WTC11 (cell line): ENCODE measurements around the gene PXT1. TPM values are rescaled to one million over a fixed set of nuclear protein-coding genes. Genes with fewer than 3 reads are reported as not detected.

Experiments used
- ATAC-seq: fragments of 200-7000 bp; cut with Tn5 transposase; 2 replicates; pipeline ENCODE4 v1.10.0; 2021; ENCODE audit warnings: mild to moderate bottlenecking, moderate library complexity
- CTCF ChIA-PET: fragments of 300-600 bp; sonication (Branson Sonifier 250); formaldehyde crosslinking; loops from one replicate; lab custom pipeline; 2021; ENCODE audit warnings: antibody characterized with exemption; lab: Charles Lee
- POLR2A ChIA-PET: fragments of 350-600 bp; sonication (Branson Sonifier 250); formaldehyde crosslinking; loops from one replicate; lab custom pipeline; 2021; ENCODE audit warnings: antibody characterized with exemption; lab: Charles Lee
- DNase-seq: peaks from one replicate; pipeline ENCODE4 v3.0.0; 2021; ENCODE audit warnings: low spot score
- H3K27ac Mint-ChIP-seq: 2 replicates; pipeline ENCODE4 v1.8.0; 2021; ENCODE audit warnings: mixed read lengths
- H3K27me3 Mint-ChIP-seq: 2 replicates; pipeline ENCODE4 v1.8.0; 2021; ENCODE audit warnings: low read depth, mild to moderate bottlenecking, moderate library complexity, mixed read lengths
- H3K36me3 Mint-ChIP-seq: 2 replicates; pipeline ENCODE4 v1.8.0; 2021; ENCODE audit warnings: mixed read lengths
- H3K4me1 Mint-ChIP-seq: 2 replicates; pipeline ENCODE4 v1.8.0; 2022; ENCODE audit warnings: mixed read lengths
- H3K4me3 Mint-ChIP-seq: 2 replicates; pipeline ENCODE4 v1.8.0; 2021; ENCODE audit warnings: mild to moderate bottlenecking, moderate library complexity, mixed read lengths
- H3K9me3 Mint-ChIP-seq: 2 replicates; pipeline ENCODE4 v1.8.0; 2021; ENCODE audit warnings: mixed read lengths
- AR ChIP-seq: fragments of 250-450 bp; sonication (Bioruptor Pico); IDR thresholded peaks from 2 replicates; pipeline ENCODE4 v1.9.0; 2021; ENCODE audit warnings: mild to moderate bottlenecking
- CREB1 ChIP-seq: sonication (generic); formaldehyde crosslinking; IDR thresholded peaks from 2 replicates; pipeline ENCODE4 v1.8.0; 2023; ENCODE audit warnings: mild to moderate bottlenecking, missing genetic modification reagents
- E2F4 ChIP-seq: sonication (generic); formaldehyde crosslinking; IDR thresholded peaks from 2 replicates; pipeline ENCODE4 v1.8.1; 2022; ENCODE audit warnings: low read depth, mild to moderate bottlenecking, moderate library complexity, missing genetic modification reagents, borderline replicate concordance
- GRHL2 ChIP-seq: fragments of 250-450 bp; sonication (Bioruptor Pico); IDR thresholded peaks from 2 replicates; pipeline ENCODE4 v1.8.0; 2022; ENCODE audit warnings: mild to moderate bottlenecking, moderate library complexity; ENCODE audit not compliant: insufficient replicate concordance, severe bottlenecking
- HMGA2 ChIP-seq: fragments of 250-450 bp; sonication (Bioruptor Pico); IDR thresholded peaks from 2 replicates; pipeline ENCODE4 v1.4.0; 2021; ENCODE audit warnings: mild to moderate bottlenecking, moderate library complexity
- NFE2L1 ChIP-seq: sonication (generic); formaldehyde crosslinking; IDR thresholded peaks from 2 replicates; pipeline ENCODE4 v1.8.1; 2023; ENCODE audit warnings: missing genetic modification reagents
- NR1H2 ChIP-seq: sonication (generic); formaldehyde crosslinking; IDR thresholded peaks from 2 replicates; pipeline ENCODE4 v1.9.0; 2021; ENCODE audit warnings: mild to moderate bottlenecking, moderate library complexity, missing genetic modification reagents
- NR2C2 ChIP-seq: sonication (generic); formaldehyde crosslinking; IDR thresholded peaks from 2 replicates; pipeline ENCODE4 v1.8.0; 2022; ENCODE audit warnings: mild to moderate bottlenecking, missing genetic modification reagents
- NR3C1 ChIP-seq: sonication (generic); formaldehyde crosslinking; conservative IDR thresholded peaks from 2 replicates; pipeline ENCODE4 v1.8.1; 2023; ENCODE audit warnings: low read depth, mild to moderate bottlenecking, missing genetic modification reagents
- RORB ChIP-seq: fragments of 250-450 bp; sonication (Bioruptor Pico); IDR thresholded peaks from 2 replicates; pipeline ENCODE4 v1.9.0; 2021; ENCODE audit warnings: mild to moderate bottlenecking
- SMAD4 ChIP-seq: sonication (generic); formaldehyde crosslinking; IDR thresholded peaks from 2 replicates; pipeline ENCODE4 v1.8.0; 2022; ENCODE audit warnings: mild to moderate bottlenecking, missing genetic modification reagents
- SP1 ChIP-seq: sonication (generic); formaldehyde crosslinking; conservative IDR thresholded peaks from 2 replicates; pipeline ENCODE4 v1.8.1; 2022; ENCODE audit warnings: missing genetic modification reagents
- TEAD4 ChIP-seq: sonication (generic); formaldehyde crosslinking; IDR thresholded peaks from 2 replicates; pipeline ENCODE4 v1.8.0; 2022; ENCODE audit warnings: mild to moderate bottlenecking, missing genetic modification reagents
- USF2 ChIP-seq: sonication (generic); formaldehyde crosslinking; IDR thresholded peaks from 2 replicates; pipeline ENCODE4 v1.8.1; 2023; ENCODE audit warnings: mild to moderate bottlenecking, missing genetic modification reagents, moderate library complexity
- ZNF281 ChIP-seq: sonication (generic); formaldehyde crosslinking; IDR thresholded peaks from 2 replicates; pipeline ENCODE4 v1.8.0; 2023; ENCODE audit warnings: mild to moderate bottlenecking, missing genetic modification reagents
- ZSCAN18 ChIP-seq: fragments of 250-450 bp; sonication (Bioruptor Pico); IDR thresholded peaks from 2 replicates; pipeline ENCODE4 v2.1.2; 2022; ENCODE audit warnings: mild to moderate bottlenecking, moderate library complexity
- total RNA-seq: library from RNA; stranded (reverse); gene quantifications from 3 replicates; pipeline ENCODE4 v1.2.3, GENCODE V29; 2021
- TF ChIP-seq, protein P1 (sequence below): fragments of 200-600 bp; IDR thresholded peaks from 2 replicates; pipeline ENCODE4 v1.8.0; 2022; ENCODE audit warnings: antibody characterized with exemption
- TF ChIP-seq, protein P2 (sequence below): fragments of 250-450 bp; sonication (Bioruptor Pico); IDR thresholded peaks from 2 replicates; pipeline ENCODE4 v1.9.0; 2021; ENCODE audit warnings: mild to moderate bottlenecking
- TF ChIP-seq, protein P3 (sequence below): fragments of 250-450 bp; sonication (Bioruptor Pico); conservative IDR thresholded peaks from 2 replicates; pipeline ENCODE4 v1.9.0; 2021; ENCODE audit warnings: mild to moderate bottlenecking
- TF ChIP-seq, protein P4 (sequence below): sonication (generic); formaldehyde crosslinking; IDR thresholded peaks from 2 replicates; pipeline ENCODE4 v1.8.0; 2023; ENCODE audit warnings: missing genetic modification reagents

Gene PXT1
- total RNA-seq, 1 experiment from 2014 or later: 0.15 TPM

DNA sequence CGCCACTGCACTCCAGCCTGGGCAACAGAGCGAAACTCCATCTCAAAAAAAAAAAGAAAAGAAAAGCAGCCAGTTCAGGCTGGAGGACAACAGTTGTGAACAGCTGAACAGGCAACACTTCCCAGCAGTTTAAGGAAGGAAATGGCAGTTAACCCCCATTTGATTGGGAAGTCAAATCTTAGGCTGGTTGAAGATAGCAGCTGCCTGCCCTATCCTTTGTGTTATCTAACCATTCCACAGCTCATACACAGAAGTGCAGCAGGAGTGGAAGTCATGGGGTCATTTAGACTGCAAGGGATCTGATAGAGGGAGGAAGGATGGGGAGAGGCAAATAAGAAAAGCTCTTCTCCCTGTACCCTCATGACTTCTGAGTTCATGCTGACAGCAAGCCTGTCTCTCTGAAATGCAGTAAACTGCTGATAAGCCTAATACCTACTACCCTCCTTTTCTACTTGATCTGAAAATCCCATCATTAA lies 35.4 kb upstream of the PXT1 start:
- H3K27ac Mint-ChIP-seq: no peak overlapping the region
- POLR2A ChIA-PET: no interaction called here
- peaks cover 19% of the 10 kb centered on the region for H3K36me3 Mint-ChIP-seq
- CTCF ChIA-PET: no interaction called here
- no peak for TF ChIP-seq USF2 (CRISPR knock-in tag)
- no peak for TF ChIP-seq HMGA2 (CRISPR knock-in tag)
- no peak for TF ChIP-seq NR3C1
- no peak for TF ChIP-seq GRHL2
- TF ChIP-seq ZSCAN18 (CRISPR knock-in tag): no peak
- no peak for TF ChIP-seq CREB1 (CRISPR knock-in tag)
- TF ChIP-seq NR2C2: no peak
- TF ChIP-seq, protein P1, sequence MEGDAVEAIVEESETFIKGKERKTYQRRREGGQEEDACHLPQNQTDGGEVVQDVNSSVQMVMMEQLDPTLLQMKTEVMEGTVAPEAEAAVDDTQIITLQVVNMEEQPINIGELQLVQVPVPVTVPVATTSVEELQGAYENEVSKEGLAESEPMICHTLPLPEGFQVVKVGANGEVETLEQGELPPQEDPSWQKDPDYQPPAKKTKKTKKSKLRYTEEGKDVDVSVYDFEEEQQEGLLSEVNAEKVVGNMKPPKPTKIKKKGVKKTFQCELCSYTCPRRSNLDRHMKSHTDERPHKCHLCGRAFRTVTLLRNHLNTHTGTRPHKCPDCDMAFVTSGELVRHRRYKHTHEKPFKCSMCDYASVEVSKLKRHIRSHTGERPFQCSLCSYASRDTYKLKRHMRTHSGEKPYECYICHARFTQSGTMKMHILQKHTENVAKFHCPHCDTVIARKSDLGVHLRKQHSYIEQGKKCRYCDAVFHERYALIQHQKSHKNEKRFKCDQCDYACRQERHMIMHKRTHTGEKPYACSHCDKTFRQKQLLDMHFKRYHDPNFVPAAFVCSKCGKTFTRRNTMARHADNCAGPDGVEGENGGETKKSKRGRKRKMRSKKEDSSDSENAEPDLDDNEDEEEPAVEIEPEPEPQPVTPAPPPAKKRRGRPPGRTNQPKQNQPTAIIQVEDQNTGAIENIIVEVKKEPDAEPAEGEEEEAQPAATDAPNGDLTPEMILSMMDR: no peak
- TF ChIP-seq TEAD4 (CRISPR knock-in tag): no peak
- TF ChIP-seq NFE2L1 (CRISPR knock-in tag): no peak
- TF ChIP-seq, protein P2, sequence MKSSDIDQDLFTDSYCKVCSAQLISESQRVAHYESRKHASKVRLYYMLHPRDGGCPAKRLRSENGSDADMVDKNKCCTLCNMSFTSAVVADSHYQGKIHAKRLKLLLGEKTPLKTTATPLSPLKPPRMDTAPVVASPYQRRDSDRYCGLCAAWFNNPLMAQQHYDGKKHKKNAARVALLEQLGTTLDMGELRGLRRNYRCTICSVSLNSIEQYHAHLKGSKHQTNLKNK (CRISPR knock-in tag): no peak
- TF ChIP-seq, protein P3, sequence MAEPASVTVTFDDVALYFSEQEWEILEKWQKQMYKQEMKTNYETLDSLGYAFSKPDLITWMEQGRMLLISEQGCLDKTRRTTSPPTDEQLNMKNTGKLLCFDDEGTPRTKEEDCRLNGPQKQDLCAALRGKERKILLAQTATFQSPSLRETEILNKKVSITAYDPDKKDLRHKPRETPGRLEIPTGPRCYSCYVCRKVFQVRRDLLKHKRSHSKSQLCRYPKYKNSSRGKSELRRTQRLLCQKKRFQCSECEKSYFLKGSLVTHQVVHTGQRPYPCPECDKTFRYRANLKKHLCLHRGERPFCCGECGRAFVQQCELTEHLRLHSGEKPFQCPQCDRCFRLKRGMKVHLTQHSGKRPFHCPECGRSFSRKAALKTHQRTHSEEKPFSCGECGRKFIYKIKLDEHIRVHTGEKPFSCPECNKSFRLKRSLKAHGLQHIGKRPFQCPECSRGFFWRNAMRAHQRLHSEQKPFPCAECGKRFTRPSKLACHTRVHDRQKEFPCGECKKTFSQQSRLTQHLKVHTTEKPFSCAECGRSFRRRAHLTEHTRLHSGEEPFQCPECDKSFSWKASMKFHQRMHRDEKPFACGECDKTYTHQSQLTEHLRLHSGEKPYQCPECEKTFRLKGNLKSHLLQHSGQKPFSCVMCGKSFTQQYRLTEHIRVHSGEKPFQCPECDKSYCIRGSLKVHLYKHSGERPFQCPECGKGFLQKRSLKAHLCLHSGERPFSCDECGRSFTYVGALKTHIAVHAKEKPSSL (CRISPR knock-in tag): no peak
- TF ChIP-seq ZNF281: no peak
- TF ChIP-seq E2F4 (CRISPR knock-in tag): no peak
- TF ChIP-seq SMAD4 (CRISPR knock-in tag): no peak
- no peak for TF ChIP-seq RORB (CRISPR knock-in tag)
- no peak for TF ChIP-seq AR (CRISPR knock-in tag)
- TF ChIP-seq, protein P4, sequence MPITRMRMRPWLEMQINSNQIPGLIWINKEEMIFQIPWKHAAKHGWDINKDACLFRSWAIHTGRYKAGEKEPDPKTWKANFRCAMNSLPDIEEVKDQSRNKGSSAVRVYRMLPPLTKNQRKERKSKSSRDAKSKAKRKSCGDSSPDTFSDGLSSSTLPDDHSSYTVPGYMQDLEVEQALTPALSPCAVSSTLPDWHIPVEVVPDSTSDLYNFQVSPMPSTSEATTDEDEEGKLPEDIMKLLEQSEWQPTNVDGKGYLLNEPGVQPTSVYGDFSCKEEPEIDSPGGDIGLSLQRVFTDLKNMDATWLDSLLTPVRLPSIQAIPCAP: no peak
- TF ChIP-seq SP1: no peak
- TF ChIP-seq NR1H2 (CRISPR knock-in tag): no peak
- H3K4me1 Mint-ChIP-seq: no peaks in the 10 kb centered on the region
- no peaks in the 10 kb centered on the region for H3K9me3 Mint-ChIP-seq
- DNase-seq: no peak
- ATAC-seq: no peak
- no peaks in the 10 kb centered on the region for H3K27me3 Mint-ChIP-seq
- no peak overlapping the region for H3K4me3 Mint-ChIP-seq
